HepG2 (cell line): ENCODE data around the gene EIF4G3. TPM values are rescaled to one million over a fixed set of nuclear protein-coding genes. Genes with fewer than 3 reads are reported as not detected.

Source experiments
- ATAC-seq: fragments of 200-7000 bp; cut with Tn5 transposase; 3 replicates; pipeline ENCODE4 v1.9.1; 2020; ENCODE audit warnings: mild to moderate bottlenecking, moderate library complexity
- BruUV-seq: library from RNA; stranded (reverse); fragments of 400-500 nt; replicated peaks from 2 replicates; lab custom pipeline; 2021; lab: Mats Ljungman, UMichigan
- CTCF ChIA-PET: fragments of 300-600 bp; formaldehyde crosslinking; extraction: SDS; loops from one replicate; lab custom pipeline; 2021; ENCODE audit warnings: low total read pairs, inconsistent platforms, low intra/inter-chr PET ratio; lab: Yijun Ruan, JAX
- POLR2A ChIA-PET: fragments of 350-600 bp; sonication (Branson Sonifier 250); formaldehyde crosslinking; loops from one replicate; lab custom pipeline; 2020; ENCODE audit warnings: antibody characterized with exemption, inconsistent platforms; lab: Yijun Ruan, JAX
- DNase-seq: peaks from one replicate; pipeline ENCODE4 v3.0.0-alpha.2; 2015; ENCODE audit warnings: low spot score
- FAIRE-seq: peaks from 3 replicates; lab custom pipeline; 2011; peaks lifted over from hg19 to GRCh38; lab: Jason Lieb, UNC
- H2AFZ ChIP-seq: one replicate; pipeline ENCODE4 v1.6.1; 2011; ENCODE audit warnings: low read length, inconsistent platforms
- H3K27ac ChIP-seq: fragments of 300-600 bp; 3 replicates; pipeline ENCODE4 v1.8.0; 2011; ENCODE audit warnings: mixed run types, mild to moderate bottlenecking, mixed read lengths, low read length, inconsistent platforms; ENCODE audit not compliant: insufficient read depth; ENCODE audit errors: extremely low read length
- H3K27me3 ChIP-seq, 2 experiments: fragments of 200-600 bp in 1 of 2; 2 replicates in 1 of 2; 3 replicates in 1 of 2; pipeline versions ENCODE4 v1.6.0 to v1.8.0; 2011; ENCODE audit warnings: low read length in 2 of 2, mild to moderate bottlenecking in 2 of 2, moderate library complexity in 2 of 2, inconsistent platforms in 1 of 2; ENCODE audit not compliant: insufficient read depth in 2 of 2, control insufficient read depth in 1 of 2
- H3K36me3 ChIP-seq, 2 experiments: fragments of 200-600 bp in 1 of 2; replicated peaks in 1 of 2; 2 replicates in 1 of 2; 3 replicates in 1 of 2; pipeline versions ENCODE4 v1.5.1 to v1.8.0; 2011; ENCODE audit warnings: low read length in 2 of 2, inconsistent platforms in 1 of 2; ENCODE audit not compliant: insufficient read depth in 2 of 2, control insufficient read depth in 1 of 2
- H3K4me1 ChIP-seq: 2 replicates; pipeline ENCODE4 v1.5.1; 2012; ENCODE audit warnings: low read length, inconsistent platforms; ENCODE audit not compliant: insufficient read depth
- H3K4me2 ChIP-seq: 2 replicates; pipeline ENCODE4 v1.6.0; 2011; ENCODE audit warnings: low read depth, low read length, inconsistent platforms
- H3K4me3 ChIP-seq, 3 experiments: fragments of 200-600 bp in 1 of 3; sonication (generic), shearing (Covaris generic) in 1 of 3; replicated peaks in 1 of 3; 2 replicates each; pipeline ENCODE4 v1.5.1; 2011 to 2016; ENCODE audit warnings: low read length in 3 of 3, inconsistent platforms in 2 of 3, low read depth in 2 of 3, mild to moderate bottlenecking in 2 of 3, control low read depth in 1 of 3, mixed read lengths in 1 of 3; ENCODE audit not compliant: insufficient read depth in 1 of 3
- H3K79me2 ChIP-seq: one replicate; pipeline ENCODE4 v1.6.1; 2011; ENCODE audit warnings: low read length, inconsistent platforms; ENCODE audit not compliant: insufficient read depth
- H3K9ac ChIP-seq: 2 replicates; pipeline ENCODE4 v1.6.0; 2011; ENCODE audit warnings: mild to moderate bottlenecking, low read depth, low read length, inconsistent platforms; ENCODE audit not compliant: insufficient read depth
- H3K9me3 ChIP-seq: 2 replicates; pipeline ENCODE4 v1.5.1; 2012; ENCODE audit warnings: mild to moderate bottlenecking, low read length
- H4K20me1 ChIP-seq: 2 replicates; pipeline ENCODE4 v1.6.0; 2011; ENCODE audit warnings: inconsistent platforms, mild to moderate bottlenecking, low read length, moderate library complexity; ENCODE audit not compliant: insufficient read depth
- CEBPB ChIP-seq: IDR thresholded peaks from 2 replicates; pipeline ENCODE4 v1.6.1; 2011; ENCODE audit warnings: low read depth, low read length, improper control_type of control experiment, borderline replicate concordance
- HHEX ChIP-seq: IDR thresholded peaks from 2 replicates; pipeline ENCODE4 v1.6.1; 2016; ENCODE audit warnings: control low read depth
- RAD21 ChIP-seq: fragments of 450-650 bp; formaldehyde crosslinking; IDR thresholded peaks from 2 replicates; pipeline ENCODE4 v1.5.0; 2020; ENCODE audit warnings: mild to moderate bottlenecking
- SIX4 ChIP-seq: sonication (generic); formaldehyde crosslinking; IDR thresholded peaks from 2 replicates; pipeline ENCODE4 v1.4.0; 2020; ENCODE audit warnings: missing genetic modification reagents
- ZNF484 ChIP-seq: sonication (generic); formaldehyde crosslinking; IDR thresholded peaks from 2 replicates; pipeline ENCODE4 v1.5.1; 2020; ENCODE audit warnings: mild to moderate bottlenecking, low read depth, missing genetic modification reagents, borderline replicate concordance
- WGBS: methylation state at CpG from one replicate; pipeline ENCODE4 v1.1.6; 2017; ENCODE audit warnings: low lambda C conversion rate; 5-methylcytosine and 5-hydroxymethylcytosine counted together
- in situ Hi-C: cut with HindIII; loops from 2 replicates; pipeline ENCODE4 v1.10.0; 2017; ENCODE audit warnings: low pct_unique_long_range_greater_than_20kb; ENCODE audit not compliant: extremely low pct_ligation_motif_present
- intact Hi-C: fragments of 100-400 bp; cut with micrococcal nuclease; formaldehyde crosslinking; loops from one replicate; pipeline ENCODE4 v1.10.0; 2022; ENCODE audit not compliant: unreplicated experiment
- polyA plus RNA-seq, 8 experiments: library from polyadenylated mRNA; depleted of rRNA in 3 of 8; stranded (reverse) in 7 of 8; unstranded in 1 of 8; fragments of >200 nt; fragmentation: Illumina TruSeq in 4 of 8; extraction: Trizol in 4 of 8; gene quantifications; 2 replicates each; pipeline versions ENCODE4 v1.2.1 to v1.2.3, GENCODE V29; 2011 to 2016; ENCODE audit warnings: low read depth in 4 of 8, missing spikeins in 1 of 8, mixed read lengths in 1 of 8; ENCODE audit not compliant: insufficient read depth in 1 of 8
- total RNA-seq, 5 experiments: library from RNA; depleted of rRNA; stranded (reverse); fragments of >200 nt; fragmentation: Illumina TruSeq; extraction: Trizol; gene quantifications; 2 replicates each; pipeline ENCODE4 v1.2.3, GENCODE V29; 2016; ENCODE audit warnings: low read depth in 1 of 5
- TF ChIP-seq, protein P1 (sequence below): IDR thresholded peaks from 2 replicates; pipeline ENCODE4 v1.6.1; 2018; ENCODE audit warnings: missing genetic modification reagents
- TF ChIP-seq, protein P2 (sequence below): sonication (generic); formaldehyde crosslinking; IDR thresholded peaks from 2 replicates; pipeline ENCODE4 v1.8.0; 2022; ENCODE audit warnings: low read depth, missing genetic modification reagents

Gene EIF4G3
- total and polyA plus RNA-seq, 2 of the 13 experiments (the other 11 are each of a cell fraction or from before 2014, with no cell fraction given) = 22.2 to 27.6 TPM

DNA sequence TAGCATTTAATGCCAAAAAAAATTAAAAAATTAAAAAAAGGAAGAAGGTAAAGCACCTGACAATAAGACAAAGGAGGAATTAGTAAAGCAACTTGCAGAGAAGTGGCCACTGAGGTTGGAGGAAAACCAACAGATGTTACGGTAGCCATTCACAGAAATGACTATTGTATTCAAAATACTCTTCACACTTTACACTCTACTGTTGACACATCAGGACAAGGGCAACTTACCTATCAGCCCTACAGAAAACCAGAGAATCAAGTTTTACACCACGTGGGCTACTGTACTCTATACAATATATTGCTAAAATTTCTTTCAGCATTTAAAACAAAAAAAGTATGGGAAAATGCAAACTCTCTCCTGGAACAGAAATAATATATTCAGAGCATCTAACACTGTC lies 70.0 kb downstream of the EIF4G3 start:
- Histone ChIP-seq H3K79me2 (no peaks in the 10 kb centered on the region), H2AFZ (no peak overlapping the region), H3K27me3 (no peaks in the 10 kb centered on the region)
- TF ChIP-seq HHEX (CRISPR knock-in tag) = no peak
- TF ChIP-seq, all 625 proteins: peak for 0
- H3K9ac ChIP-seq = no peak overlapping the region
- no TSS peak for BruUV-seq
- intact Hi-C loops (no loop called here), in situ Hi-C loops (no loop called here)
- no peak overlapping the region for H3K4me3 ChIP-seq
- H4K20me1 ChIP-seq = no peaks in the 10 kb centered on the region
- H3K36me3 ChIP-seq = peaks cover 0 to 3% of the 10 kb centered on the region in 2 experiments; a peak in 2 of 5 replicates
- no peaks in the 10 kb centered on the region for H3K4me1 ChIP-seq
- no peak overlapping the region for H3K27ac ChIP-seq
- 98% methylated on average over 2 of the region's 2 CpGs for WGBS
- ATAC-seq = no peak
- ChIA-PET CTCF (no interaction called here), POLR2A (no interaction called here)
- no peak for DNase-seq
- FAIRE-seq = no peak
- no peaks in the 10 kb centered on the region for H3K9me3 ChIP-seq
- H3K4me2 ChIP-seq = no peak overlapping the region

DNA sequence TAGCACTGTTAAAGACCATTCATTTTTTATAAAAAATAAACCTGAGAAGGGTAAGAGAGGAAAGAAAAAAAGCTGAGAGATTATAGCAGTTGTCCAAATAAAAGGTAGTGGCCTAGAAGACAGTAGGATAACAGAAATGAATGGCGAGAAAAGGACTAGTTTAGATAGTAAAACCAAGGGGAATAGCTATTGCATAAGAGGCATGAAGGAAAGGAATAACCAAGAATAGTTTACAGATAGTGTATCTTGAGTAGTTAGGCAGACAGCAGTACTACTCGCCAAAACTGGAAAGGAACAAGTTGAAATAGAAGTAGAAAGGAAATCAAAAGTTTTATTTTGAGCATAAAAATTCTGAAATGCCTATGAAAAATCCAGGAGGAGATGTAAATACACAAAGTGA lies 70.5 kb downstream of the EIF4G3 start:
- H3K4me1 ChIP-seq = no peaks in the 10 kb centered on the region
- H3K36me3 ChIP-seq = peaks cover 0 to 3% of the 10 kb centered on the region in 2 experiments; a peak in 2 of 5 replicates
- no peak overlapping the region for H3K27ac ChIP-seq
- H3K4me3 ChIP-seq = no peak overlapping the region
- no peaks in the 10 kb centered on the region for H3K27me3 ChIP-seq
- in situ Hi-C loops (no loop called here), intact Hi-C loops (no loop called here)
- no peaks in the 10 kb centered on the region for H3K9me3 ChIP-seq
- 99% methylated on average over 2 of the region's 2 CpGs for WGBS
- no TSS peak for BruUV-seq
- ChIA-PET POLR2A (no interaction called here), CTCF (no interaction called here)
- no peak for ATAC-seq
- DNase-seq = no peak
- FAIRE-seq = no peak
- H3K9ac ChIP-seq = no peak overlapping the region
- H2AFZ ChIP-seq = no peak overlapping the region
- no peak overlapping the region for H3K4me2 ChIP-seq
- TF ChIP-seq ZNF484 (CRISPR knock-in tag) (no peak), RAD21 (CRISPR knock-in tag) (no peak), CEBPB (0 out of 2 replicates have a peak, but pooled peaks have one; percentile 5), SIX4 (CRISPR knock-in tag) (no peak)
- TF ChIP-seq, protein P1, sequence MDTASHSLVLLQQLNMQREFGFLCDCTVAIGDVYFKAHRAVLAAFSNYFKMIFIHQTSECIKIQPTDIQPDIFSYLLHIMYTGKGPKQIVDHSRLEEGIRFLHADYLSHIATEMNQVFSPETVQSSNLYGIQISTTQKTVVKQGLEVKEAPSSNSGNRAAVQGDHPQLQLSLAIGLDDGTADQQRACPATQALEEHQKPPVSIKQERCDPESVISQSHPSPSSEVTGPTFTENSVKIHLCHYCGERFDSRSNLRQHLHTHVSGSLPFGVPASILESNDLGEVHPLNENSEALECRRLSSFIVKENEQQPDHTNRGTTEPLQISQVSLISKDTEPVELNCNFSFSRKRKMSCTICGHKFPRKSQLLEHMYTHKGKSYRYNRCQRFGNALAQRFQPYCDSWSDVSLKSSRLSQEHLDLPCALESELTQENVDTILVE (CRISPR knock-in tag) = no peak
- TF ChIP-seq, protein P2, sequence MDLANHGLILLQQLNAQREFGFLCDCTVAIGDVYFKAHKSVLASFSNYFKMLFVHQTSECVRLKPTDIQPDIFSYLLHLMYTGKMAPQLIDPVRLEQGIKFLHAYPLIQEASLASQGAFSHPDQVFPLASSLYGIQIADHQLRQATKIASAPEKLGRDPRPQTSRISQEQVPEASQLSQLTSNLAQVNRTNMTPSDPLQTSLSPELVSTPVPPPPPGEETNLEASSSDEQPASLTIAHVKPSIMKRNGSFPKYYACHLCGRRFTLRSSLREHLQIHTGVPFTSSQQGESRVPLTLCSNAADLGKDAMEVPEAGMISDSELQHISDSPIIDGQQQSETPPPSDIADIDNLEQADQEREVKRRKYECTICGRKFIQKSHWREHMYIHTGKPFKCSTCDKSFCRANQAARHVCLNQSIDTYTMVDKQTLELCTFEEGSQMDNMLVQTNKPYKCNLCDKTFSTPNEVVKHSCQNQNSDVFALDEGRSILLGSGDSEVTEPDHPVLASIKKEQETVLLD (CRISPR knock-in tag) = no peak
- H4K20me1 ChIP-seq = no peaks in the 10 kb centered on the region
- no peaks in the 10 kb centered on the region for H3K79me2 ChIP-seq
